ENCODE data around the gene PIK3R5.
A peak's percentile ranks its signal among the peaks of the same experiment; 100 is the strongest.
"Not testable (repeated sequence)": the region's sequence is repeated elsewhere in the genome, so short reads cannot be mapped to it uniquely, and the experiment has no call there.

PIK3R5 gene

GRCh38 chr17:8893621-8894201, 71.8 kb downstream of the PIK3R5 start:
- DNase-seq = no peak

- DNase-seq = no peak
Observed at GRCh38 chr17:8893059-8893458, 72.4 kb downstream of the PIK3R5 start.

- peak; percentile 56 for DNase-seq
Observed at GRCh38 chr17:8892338-8892690, 73.2 kb downstream of the PIK3R5 start.

GRCh38 chr17:8890671-8891070, 74.8 kb downstream of the PIK3R5 start:
- DNase-seq = no peak

GRCh38 chr17:8889458-8890210, 75.9 kb downstream of the PIK3R5 start:
- no peak for DNase-seq

GRCh38 chr17:8888704-8889302, 76.7 kb downstream of the PIK3R5 start:
- DNase-seq = no peak

- DNase-seq = peak; percentile 46
Observed at GRCh38 chr17:8887834-8888703, 77.4 kb downstream of the PIK3R5 start.

GRCh38 chr17:8887301-8887700, 78.2 kb downstream of the PIK3R5 start:
- DNase-seq = no peak

GRCh38 chr17:8885967-8886684, 79.4 kb downstream of the PIK3R5 start:
- no peak for DNase-seq

- DNase-seq = not testable (repeated sequence)
Observed at GRCh38 chr17:8885163-8885966, 80.1 kb downstream of the PIK3R5 start.

GRCh38 chr17:8884336-8884990, 81.0 kb downstream of the PIK3R5 start:
- no peak for DNase-seq

- DNase-seq = no peak
Observed at GRCh38 chr17:8883353-8883752, 82.2 kb downstream of the PIK3R5 start.

- no peak for DNase-seq
Observed at GRCh38 chr17:8881606-8882005, 83.9 kb downstream of the PIK3R5 start.

- DNase-seq = no peak
Observed at GRCh38 chr17:8880466-8880865, 85.0 kb downstream of the PIK3R5 start.

GRCh38 chr17:8879410-8879809, 86.1 kb downstream of the PIK3R5 start:
- no peak for DNase-seq

GRCh38 chr17:8877984-8878383, 87.5 kb downstream of the PIK3R5 start:
- no peak for DNase-seq

- DNase-seq = no peak
Observed at GRCh38 chr17:8875957-8876356, 89.5 kb downstream of the PIK3R5 start.

- no peak for DNase-seq
Observed at GRCh38 chr17:8875436-8875835, 90.1 kb downstream of the PIK3R5 start.

- no peak for DNase-seq
Observed at GRCh38 chr17:8873801-8874715, 91.4 kb downstream of the PIK3R5 start.
